ENCODE results near the gene ZBTB42.

GRCh38 chr14:104776481-104776880, 24.4 kb upstream of the ZBTB42 start:
- TF ChIP-seq, protein P1, sequence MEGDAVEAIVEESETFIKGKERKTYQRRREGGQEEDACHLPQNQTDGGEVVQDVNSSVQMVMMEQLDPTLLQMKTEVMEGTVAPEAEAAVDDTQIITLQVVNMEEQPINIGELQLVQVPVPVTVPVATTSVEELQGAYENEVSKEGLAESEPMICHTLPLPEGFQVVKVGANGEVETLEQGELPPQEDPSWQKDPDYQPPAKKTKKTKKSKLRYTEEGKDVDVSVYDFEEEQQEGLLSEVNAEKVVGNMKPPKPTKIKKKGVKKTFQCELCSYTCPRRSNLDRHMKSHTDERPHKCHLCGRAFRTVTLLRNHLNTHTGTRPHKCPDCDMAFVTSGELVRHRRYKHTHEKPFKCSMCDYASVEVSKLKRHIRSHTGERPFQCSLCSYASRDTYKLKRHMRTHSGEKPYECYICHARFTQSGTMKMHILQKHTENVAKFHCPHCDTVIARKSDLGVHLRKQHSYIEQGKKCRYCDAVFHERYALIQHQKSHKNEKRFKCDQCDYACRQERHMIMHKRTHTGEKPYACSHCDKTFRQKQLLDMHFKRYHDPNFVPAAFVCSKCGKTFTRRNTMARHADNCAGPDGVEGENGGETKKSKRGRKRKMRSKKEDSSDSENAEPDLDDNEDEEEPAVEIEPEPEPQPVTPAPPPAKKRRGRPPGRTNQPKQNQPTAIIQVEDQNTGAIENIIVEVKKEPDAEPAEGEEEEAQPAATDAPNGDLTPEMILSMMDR (IDR thresholded peaks at IDR 0.05; ENCODE audit: insufficient read depth, low read depth, low read length) = no peak
- TF ChIP-seq EZH2 (IDR thresholded peaks at IDR 0.05; ENCODE audit: insufficient read depth, low read length) = no peak

Data from astrocyte (in vitro differentiated cells and primary cell).